Peyer's patch (tissue), 4 donors: Measurements from ENCODE around the gene ZNF786. TPM values are rescaled to one million over a fixed set of nuclear protein-coding genes. Genes with fewer than 3 reads are reported as not detected.
A peak's percentile ranks its signal among the peaks of the same experiment; 100 is the strongest.
"Not testable (repeated sequence)": the region's sequence is repeated elsewhere in the genome, so short reads cannot be mapped to it uniquely, and the experiment has no call there.

Source experiments
- DNase-seq, 3 donors: peaks; one replicate each; pipeline ENCODE4 v3.0.0-alpha.2; 2017 to 2019
- H3K27ac ChIP-seq, 4 donors: fragments of 200-600 bp; sonication (generic); one replicate each; pipeline ENCODE4 v1.5.1; 2016 to 2019
- H3K27me3 ChIP-seq, 2 donors: fragments of 200-600 bp; sonication (generic); one replicate each; pipeline ENCODE4 v1.5.1; 2019
- H3K36me3 ChIP-seq, 3 donors: fragments of 200-600 bp; sonication (generic); one replicate each; pipeline ENCODE4 v1.5.1; 2016 to 2019
- H3K4me1 ChIP-seq, 4 donors: fragments of 200-600 bp; sonication (generic); one replicate each; pipeline ENCODE4 v1.5.1; 2016 to 2019
- H3K4me3 ChIP-seq, 4 donors: fragments of 200-600 bp; sonication (generic); 1 replicate in 3 of 4; 2 replicates in 1 of 4; pipeline ENCODE4 v1.5.1; 2016 to 2019; ENCODE audit warnings: mild to moderate bottlenecking in 1 of 4
- H3K9me3 ChIP-seq, 4 donors: fragments of 200-600 bp; sonication (generic); one replicate each; pipeline ENCODE4 v1.5.1; 2016 to 2019; ENCODE audit warnings: mild to moderate bottlenecking in 1 of 4
- POLR2A ChIP-seq, 2 donors: fragments of 450-650 bp; IDR thresholded peaks; one replicate each; pipeline ENCODE4 v1.5.1; 2017; ENCODE audit warnings: antibody characterized with exemption in 2 of 2, mild to moderate bottlenecking in 2 of 2, moderate library complexity in 2 of 2
- total RNA-seq, 4 donors: library from RNA; depleted of rRNA; stranded (reverse); fragments of >200 nt; gene quantifications; one replicate each; pipeline ENCODE4 v1.1.0, GENCODE V29; 2016
- TF ChIP-seq, protein P1 (sequence below), 6 experiments: fragments of 450-650 bp in 4 of 6; fragments of 200-600 bp in 2 of 6; sonication (generic) in 1 of 6; IDR thresholded peaks; one replicate each; pipeline ENCODE4 v1.5.1; 2017 to 2019; ENCODE audit warnings: antibody characterized with exemption in 6 of 6, mild to moderate bottlenecking in 3 of 6, moderate library complexity in 1 of 6

ZNF786 gene
- total RNA-seq, 4 donors from 2014 or later, result 3.7 to 11.5 (median 7.6) TPM

DNA sequence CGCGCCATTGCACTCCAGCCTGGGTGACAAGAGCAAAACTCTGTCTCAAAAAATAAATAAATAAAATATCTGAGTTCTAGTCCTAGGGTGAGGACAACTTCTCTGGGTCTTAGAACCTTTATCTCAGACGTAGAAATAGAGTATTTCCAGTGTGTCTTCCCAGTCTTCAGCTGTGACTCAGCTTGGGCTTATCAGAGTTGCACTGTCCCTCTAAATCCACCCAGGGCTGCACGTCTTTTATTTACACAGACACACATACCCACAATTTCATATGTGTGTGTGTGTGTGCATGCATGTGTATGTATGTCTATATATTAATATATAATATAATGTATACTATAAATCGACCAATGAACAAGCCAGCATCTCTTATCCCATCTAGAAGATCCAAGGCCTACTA, 49.2 kb downstream of the ZNF786 start:
- TF ChIP-seq, protein P1, sequence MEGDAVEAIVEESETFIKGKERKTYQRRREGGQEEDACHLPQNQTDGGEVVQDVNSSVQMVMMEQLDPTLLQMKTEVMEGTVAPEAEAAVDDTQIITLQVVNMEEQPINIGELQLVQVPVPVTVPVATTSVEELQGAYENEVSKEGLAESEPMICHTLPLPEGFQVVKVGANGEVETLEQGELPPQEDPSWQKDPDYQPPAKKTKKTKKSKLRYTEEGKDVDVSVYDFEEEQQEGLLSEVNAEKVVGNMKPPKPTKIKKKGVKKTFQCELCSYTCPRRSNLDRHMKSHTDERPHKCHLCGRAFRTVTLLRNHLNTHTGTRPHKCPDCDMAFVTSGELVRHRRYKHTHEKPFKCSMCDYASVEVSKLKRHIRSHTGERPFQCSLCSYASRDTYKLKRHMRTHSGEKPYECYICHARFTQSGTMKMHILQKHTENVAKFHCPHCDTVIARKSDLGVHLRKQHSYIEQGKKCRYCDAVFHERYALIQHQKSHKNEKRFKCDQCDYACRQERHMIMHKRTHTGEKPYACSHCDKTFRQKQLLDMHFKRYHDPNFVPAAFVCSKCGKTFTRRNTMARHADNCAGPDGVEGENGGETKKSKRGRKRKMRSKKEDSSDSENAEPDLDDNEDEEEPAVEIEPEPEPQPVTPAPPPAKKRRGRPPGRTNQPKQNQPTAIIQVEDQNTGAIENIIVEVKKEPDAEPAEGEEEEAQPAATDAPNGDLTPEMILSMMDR (IDR thresholded peaks at IDR 0.05), result no peak
- no peak for TF ChIP-seq POLR2A (IDR thresholded peaks at IDR 0.05)
- DNase-seq, result no peak
- Histone ChIP-seq H3K4me3 (no peak overlapping the region), H3K36me3 (no peaks in the 10 kb centered on the region), H3K4me1 (no peaks in the 10 kb centered on the region), H3K9me3 (no peaks in the 10 kb centered on the region), H3K27me3 (no peaks in the 10 kb centered on the region), H3K27ac (no peak overlapping the region)

DNA sequence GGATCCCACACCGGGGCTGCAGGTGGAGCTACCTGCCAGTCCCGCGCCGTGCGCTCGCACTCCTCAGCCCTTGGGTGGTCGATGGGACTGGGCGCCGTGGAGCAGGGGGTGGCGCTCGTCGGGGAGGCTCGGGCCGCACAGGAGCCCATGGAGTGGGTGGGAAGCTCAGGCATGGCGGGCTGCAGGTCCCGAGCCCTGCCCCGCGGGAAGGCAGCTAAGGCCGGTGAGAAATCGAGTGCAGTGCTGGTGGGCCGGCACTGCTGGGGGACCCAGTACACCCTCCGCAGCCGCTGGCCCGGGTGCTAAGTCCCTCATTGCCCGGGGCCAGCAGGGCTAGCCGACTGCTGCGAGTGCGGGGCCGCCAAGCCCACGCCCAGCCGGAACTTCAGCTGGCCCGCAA, 51.9 kb downstream of the ZNF786 start:
- not testable (repeated sequence) for H3K27me3 ChIP-seq, H3K4me1 ChIP-seq, H3K36me3 ChIP-seq, DNase-seq, H3K4me3 ChIP-seq, H3K27ac ChIP-seq, H3K9me3 ChIP-seq

DNA sequence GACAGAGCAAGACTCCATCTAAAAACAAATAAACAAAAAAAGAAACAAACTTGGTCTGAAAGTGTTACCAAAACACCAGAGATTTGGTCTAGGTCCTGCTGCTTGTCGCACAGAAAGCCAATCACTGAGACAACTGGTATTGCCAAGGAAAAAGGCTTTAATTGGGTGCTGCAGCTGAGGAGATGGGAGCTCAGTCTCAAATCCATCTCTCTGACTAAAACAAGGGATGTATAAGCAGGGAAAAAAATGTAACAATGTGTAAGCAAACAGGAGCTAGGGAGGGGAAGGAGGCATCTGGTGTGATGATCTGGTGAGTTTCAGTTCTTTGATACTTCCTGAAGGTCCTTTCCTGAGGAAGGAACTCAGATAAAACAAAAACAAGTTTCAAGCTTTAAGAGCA, 53.8 kb downstream of the ZNF786 start:
- no peak for DNase-seq
- Histone ChIP-seq H3K4me1 (no peaks in the 10 kb centered on the region), H3K9me3 (no peaks in the 10 kb centered on the region), H3K4me3 (no peak overlapping the region), H3K27me3 (no peaks in the 10 kb centered on the region), H3K36me3 (no peaks in the 10 kb centered on the region), H3K27ac (no peak overlapping the region)
- TF ChIP-seq POLR2A (IDR thresholded peaks at IDR 0.05), result no peak
- TF ChIP-seq, protein P1 (IDR thresholded peaks at IDR 0.05), result no peak

DNA sequence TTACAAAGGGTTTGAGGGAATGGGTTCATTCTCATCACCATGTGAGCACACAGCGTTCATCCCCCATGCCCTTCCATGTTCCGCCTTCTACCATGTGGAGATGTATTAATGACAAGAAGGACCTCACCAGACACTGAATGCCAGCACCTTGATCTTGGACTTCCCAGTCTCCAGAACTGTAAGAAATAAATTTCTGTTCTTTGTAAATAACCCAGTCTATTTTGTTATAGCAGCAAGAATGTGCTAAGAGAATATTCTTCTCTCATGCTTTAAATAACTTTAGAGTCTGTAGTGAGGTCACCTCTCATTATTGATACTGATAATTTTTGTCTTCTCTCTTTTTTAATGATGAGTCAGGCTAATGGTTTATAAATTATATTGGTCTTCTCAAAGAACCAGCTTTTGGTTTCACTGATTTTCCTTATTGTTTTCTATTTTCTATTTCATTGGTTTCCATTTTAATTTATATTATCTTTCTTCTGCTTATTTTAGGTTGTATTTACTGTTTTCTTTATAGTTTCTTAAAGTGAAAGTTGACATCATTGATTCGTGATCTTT, 59.1 kb downstream of the ZNF786 start:
- no peak overlapping the region for H3K27ac ChIP-seq

DNA sequence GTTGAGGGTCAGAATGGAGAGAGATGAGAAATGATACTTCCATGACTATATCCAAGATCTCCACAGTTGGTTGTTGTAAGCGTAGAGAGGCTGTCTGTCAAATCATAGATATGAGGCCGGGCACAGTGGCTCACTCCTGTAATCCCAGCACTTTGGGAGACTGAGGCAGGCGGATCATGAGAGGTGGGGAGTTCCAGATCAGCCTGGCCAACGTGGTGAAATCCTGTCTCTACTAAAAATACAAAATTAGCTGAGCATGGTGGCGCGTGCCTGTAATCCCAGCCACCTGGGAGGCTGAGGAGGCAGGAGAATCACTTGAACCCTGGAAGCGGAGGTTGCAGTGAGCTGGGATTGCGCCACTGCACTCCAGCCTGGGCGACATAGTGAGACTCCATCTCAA, 60.1 kb downstream of the ZNF786 start:
- H3K4me3 ChIP-seq, H3K27me3 ChIP-seq, H3K9me3 ChIP-seq, DNase-seq, H3K27ac ChIP-seq, H3K36me3 ChIP-seq: not testable (repeated sequence)
- H3K4me1 ChIP-seq, result peaks cover 0 to 21% (median 5%) of the 10 kb centered on the region in 4 donors

More for the DNA sequence above, 59.1 kb downstream of the ZNF786 start:
- Histone ChIP-seq H3K4me1 (peaks cover 0 to 14% (median 5%) of the 10 kb centered on the region in 4 donors), H3K9me3 (no peaks in the 10 kb centered on the region), H3K27me3 (no peaks in the 10 kb centered on the region), H3K4me3 (no peak overlapping the region), H3K36me3 (no peaks in the 10 kb centered on the region)
- TF ChIP-seq POLR2A (IDR thresholded peaks at IDR 0.05), result no peak
- TF ChIP-seq, protein P1 (IDR thresholded peaks at IDR 0.05), result no peak
- no peak for DNase-seq

DNA sequence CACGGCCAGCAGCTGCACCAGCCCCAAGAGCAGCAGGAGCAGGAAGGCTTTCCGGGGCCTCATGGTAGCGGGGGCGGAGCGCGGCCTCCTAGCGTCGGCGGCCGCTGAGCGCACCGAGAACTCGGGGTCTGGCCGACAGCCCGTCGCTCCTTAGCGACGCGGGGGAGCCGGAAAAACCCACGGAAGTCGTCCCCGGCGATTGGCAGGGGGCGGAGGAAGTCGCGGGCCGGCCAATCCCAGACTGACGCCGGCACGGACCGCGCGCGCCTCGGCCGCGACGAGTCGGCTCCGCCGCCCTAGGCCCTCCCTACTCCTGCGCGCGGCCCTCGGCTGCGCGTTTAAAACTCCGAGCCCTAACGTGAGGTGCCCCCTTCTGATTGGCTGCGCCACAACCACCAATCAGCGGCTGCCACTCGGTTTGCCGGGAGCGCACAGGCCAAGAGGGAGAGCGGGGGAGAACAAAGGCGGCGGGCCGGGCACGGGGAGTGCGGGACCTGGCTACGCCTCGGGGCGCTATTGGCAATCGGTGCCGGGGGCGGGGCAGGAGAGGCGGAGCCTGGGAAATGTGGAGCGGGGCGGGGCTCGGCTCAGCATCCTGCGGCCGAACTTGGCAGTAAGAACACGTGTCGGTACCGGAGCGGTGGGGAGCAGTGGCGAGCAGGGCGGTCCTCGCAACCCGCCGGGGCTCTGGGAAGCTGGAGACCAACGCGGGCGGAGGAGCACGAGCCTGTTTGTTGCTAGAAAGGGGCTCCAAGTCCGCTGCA, 62.0 kb downstream of the ZNF786 start, which contains the start of gene PDIA4:
TSS of gene PDIA4 (minus strand) at position 160 of the 764 bp plus-strand sequence. CDS start at position 63, 97 bp downstream.
- TF ChIP-seq POLR2A (IDR thresholded peaks at IDR 0.05), result peak; percentile 84 to 92
- TF ChIP-seq, protein P1 (IDR thresholded peaks at IDR 0.05), result peak in 4 of 6 experiments; percentile 2 to 37 (median 21)
- H3K4me3 ChIP-seq, result peak within 1 kb of the TSS; percentile 72 to 96 (median 83)
- peak; percentile 99 to 100 (median 100) for DNase-seq

More for the DNA sequence above, 62.0 kb downstream of the ZNF786 start, which contains the start of gene PDIA4:
- H3K9me3 ChIP-seq, result no peaks in the 10 kb centered on the region
- H3K27ac ChIP-seq, result peak within 1 kb of the TSS; percentile 84 to 94 (median 89)
- H3K27me3 ChIP-seq, result no peaks in the 10 kb centered on the region
- no peaks in the 10 kb centered on the region for H3K36me3 ChIP-seq
- H3K4me1 ChIP-seq, result peaks cover 0 to 25% (median 5%) of the 10 kb centered on the region in 4 donors
